Ectodermal cell (in vitro differentiated cells): Measurements from ENCODE around the gene CD300LG.

ENCODE experiments used
- H3K27ac ChIP-seq: 2 replicates; pipeline ENCODE4 v1.7.0; 2013; ENCODE audit warnings: mild to moderate bottlenecking, low read depth, low read length; ENCODE audit not compliant: insufficient read depth, poor library complexity, severe bottlenecking
- H3K27me3 ChIP-seq: 2 replicates; pipeline ENCODE4 v1.7.0; 2013; ENCODE audit warnings: mild to moderate bottlenecking, low read length; ENCODE audit not compliant: insufficient read depth, control insufficient read depth, poor library complexity, severe bottlenecking
- H3K36me3 ChIP-seq: one replicate; pipeline ENCODE4 v1.7.0; 2013; ENCODE audit warnings: low read length; ENCODE audit not compliant: control insufficient read depth, insufficient read depth
- H3K4me1 ChIP-seq: one replicate; pipeline ENCODE4 v1.7.0; 2013; ENCODE audit warnings: low read length; ENCODE audit not compliant: control insufficient read depth, insufficient read depth
- H3K4me3 ChIP-seq: 2 replicates; pipeline ENCODE4 v1.7.0; 2013; ENCODE audit warnings: low read depth, low read length, control low read depth; ENCODE audit not compliant: insufficient read depth
- H3K9me3 ChIP-seq: 2 replicates; pipeline ENCODE4 v1.7.0; 2013; ENCODE audit warnings: mild to moderate bottlenecking, low read length, moderate library complexity; ENCODE audit not compliant: control insufficient read depth
- WGBS, 2 experiments: methylation state at CpG; one replicate each; pipeline ENCODE4 v1.1.7; 2013; ENCODE audit warnings: missing lambda C conversion rate in 2 of 2; 5-methylcytosine and 5-hydroxymethylcytosine counted together

Gene CD300LG

GRCh38 chr17:43849116-43849515, 2.1 kb downstream of the CD300LG start:
- Histone ChIP-seq H3K9me3 (no peaks in the 10 kb centered on the region), H3K4me1 (no peaks in the 10 kb centered on the region), H3K27ac (no peak overlapping the region), H3K36me3 (no peaks in the 10 kb centered on the region), H3K27me3 (no peaks in the 10 kb centered on the region), H3K4me3 (no peak overlapping the region)
- 92 to 93% methylated on average over 8 of the region's 8 CpGs for WGBS, 2 experiments

DNA sequence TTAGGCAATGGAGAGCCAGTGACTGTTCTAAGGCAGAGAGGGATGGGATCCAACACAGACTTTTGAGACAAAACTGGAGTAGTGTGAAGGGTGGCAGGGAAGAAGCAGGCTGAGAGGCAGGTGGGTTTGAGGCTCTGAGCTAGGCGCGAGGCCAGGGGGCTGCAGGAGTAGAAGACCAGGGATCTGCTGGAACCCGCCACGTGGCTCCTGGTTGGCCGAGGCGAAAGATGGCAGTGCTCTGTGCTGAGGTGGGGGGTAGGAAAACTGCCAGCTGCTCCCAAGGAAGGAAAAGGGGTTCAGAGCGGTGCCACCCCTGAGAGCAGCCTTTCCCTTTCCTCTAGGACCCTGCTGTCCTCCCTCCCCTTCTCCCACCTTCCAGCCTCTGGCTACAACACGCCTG, 5.6 kb downstream of the CD300LG start:
- WGBS, 2 experiments = 88 to 89% methylated on average over 8 of the region's 8 CpGs
- Histone ChIP-seq H3K36me3 (no peaks in the 10 kb centered on the region), H3K27me3 (no peaks in the 10 kb centered on the region)

DNA sequence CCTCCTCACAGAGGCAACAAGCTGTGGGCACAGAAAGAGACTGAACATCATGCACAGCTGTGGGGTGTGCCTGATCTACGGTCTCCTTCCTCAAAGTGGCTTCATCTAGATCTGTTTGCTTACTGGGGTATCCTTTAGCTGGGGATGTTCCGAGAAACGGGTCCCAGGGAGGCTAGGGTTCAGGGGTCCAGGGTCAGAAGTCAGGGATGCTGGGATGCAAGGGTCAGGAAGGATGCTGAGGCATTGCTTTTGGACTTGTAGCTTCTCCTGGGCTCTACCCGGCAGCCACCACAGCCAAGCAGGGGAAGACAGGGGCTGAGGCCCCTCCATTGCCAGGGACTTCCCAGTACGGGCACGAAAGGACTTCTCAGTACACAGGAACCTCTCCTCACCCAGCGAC, 6.6 kb downstream of the CD300LG start:
- Histone ChIP-seq H3K4me3 (no peak overlapping the region), H3K27me3 (no peaks in the 10 kb centered on the region), H3K4me1 (no peaks in the 10 kb centered on the region), H3K9me3 (no peaks in the 10 kb centered on the region), H3K36me3 (no peaks in the 10 kb centered on the region), H3K27ac (no peak overlapping the region)
- 86 to 91% methylated on average over 7 of the region's 7 CpGs for WGBS, 2 experiments

More for the DNA sequence above, 5.6 kb downstream of the CD300LG start:
- Histone ChIP-seq H3K27ac (no peak overlapping the region), H3K9me3 (no peaks in the 10 kb centered on the region), H3K4me1 (no peaks in the 10 kb centered on the region), H3K4me3 (no peak overlapping the region)

GRCh38 chr17:43854498-43854897, 7.5 kb downstream of the CD300LG start:
- Histone ChIP-seq H3K4me3 (no peak overlapping the region), H3K4me1 (no peaks in the 10 kb centered on the region), H3K36me3 (no peaks in the 10 kb centered on the region), H3K9me3 (no peaks in the 10 kb centered on the region), H3K27me3 (no peaks in the 10 kb centered on the region), H3K27ac (no peak overlapping the region)
- 85 to 88% methylated on average over 8 of the region's 8 CpGs for WGBS, 2 experiments

DNA sequence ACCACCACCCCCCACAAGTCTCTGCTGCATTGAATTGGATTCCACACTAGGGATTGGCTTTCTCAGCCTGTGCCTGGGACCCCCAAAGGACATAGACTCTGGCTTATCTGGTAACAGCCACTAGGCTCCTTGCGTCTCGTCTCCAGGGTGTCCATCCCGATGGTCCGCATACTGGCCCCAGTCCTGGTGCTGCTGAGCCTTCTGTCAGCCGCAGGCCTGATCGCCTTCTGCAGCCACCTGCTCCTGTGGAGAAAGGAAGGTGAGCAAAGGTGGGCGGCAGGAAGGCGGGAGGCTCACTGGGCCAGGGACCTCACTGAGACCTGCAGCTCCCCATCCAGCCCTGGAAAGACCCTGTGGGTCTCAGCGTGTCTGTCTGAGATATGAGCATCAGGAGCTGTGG, 8.1 kb downstream of the CD300LG start:
- 93 to 95% methylated on average over 9 of the region's 9 CpGs for WGBS, 2 experiments
- H3K27ac ChIP-seq = no peak overlapping the region
- no peaks in the 10 kb centered on the region for H3K4me1 ChIP-seq

GRCh38 chr17:43856141-43856540, 9.2 kb downstream of the CD300LG start:
- 93 to 94% methylated on average over 3 of the region's 3 CpGs for WGBS, 2 experiments
- Histone ChIP-seq H3K27ac (no peak overlapping the region), H3K9me3 (no peaks in the 10 kb centered on the region), H3K27me3 (no peaks in the 10 kb centered on the region), H3K4me3 (no peak overlapping the region), H3K36me3 (no peaks in the 10 kb centered on the region), H3K4me1 (no peaks in the 10 kb centered on the region)

More for the DNA sequence above, 8.1 kb downstream of the CD300LG start:
- no peaks in the 10 kb centered on the region for H3K36me3 ChIP-seq
- H3K27me3 ChIP-seq = no peaks in the 10 kb centered on the region
- H3K4me3 ChIP-seq = no peak overlapping the region
- H3K9me3 ChIP-seq = no peaks in the 10 kb centered on the region

- Histone ChIP-seq H3K4me1 (no peaks in the 10 kb centered on the region), H3K9me3 (no peaks in the 10 kb centered on the region), H3K4me3 (no peak overlapping the region), H3K36me3 (no peaks in the 10 kb centered on the region), H3K27me3 (no peaks in the 10 kb centered on the region), H3K27ac (no peak overlapping the region)
- WGBS, 2 experiments = 95 to 96% methylated on average over 5 of the region's 5 CpGs
These were observed 10.2 kb downstream of the CD300LG start for GRCh38 chr17:43857141-43857540.

GRCh38 chr17:43857957-43858600, 11.1 kb downstream of the CD300LG start:
- Histone ChIP-seq H3K4me1 (no peaks in the 10 kb centered on the region), H3K27me3 (no peaks in the 10 kb centered on the region), H3K36me3 (no peaks in the 10 kb centered on the region), H3K4me3 (no peak overlapping the region), H3K27ac (no peak overlapping the region), H3K9me3 (no peaks in the 10 kb centered on the region)
- 83 to 86% methylated on average over 12 of the region's 12 CpGs for WGBS, 2 experiments

DNA sequence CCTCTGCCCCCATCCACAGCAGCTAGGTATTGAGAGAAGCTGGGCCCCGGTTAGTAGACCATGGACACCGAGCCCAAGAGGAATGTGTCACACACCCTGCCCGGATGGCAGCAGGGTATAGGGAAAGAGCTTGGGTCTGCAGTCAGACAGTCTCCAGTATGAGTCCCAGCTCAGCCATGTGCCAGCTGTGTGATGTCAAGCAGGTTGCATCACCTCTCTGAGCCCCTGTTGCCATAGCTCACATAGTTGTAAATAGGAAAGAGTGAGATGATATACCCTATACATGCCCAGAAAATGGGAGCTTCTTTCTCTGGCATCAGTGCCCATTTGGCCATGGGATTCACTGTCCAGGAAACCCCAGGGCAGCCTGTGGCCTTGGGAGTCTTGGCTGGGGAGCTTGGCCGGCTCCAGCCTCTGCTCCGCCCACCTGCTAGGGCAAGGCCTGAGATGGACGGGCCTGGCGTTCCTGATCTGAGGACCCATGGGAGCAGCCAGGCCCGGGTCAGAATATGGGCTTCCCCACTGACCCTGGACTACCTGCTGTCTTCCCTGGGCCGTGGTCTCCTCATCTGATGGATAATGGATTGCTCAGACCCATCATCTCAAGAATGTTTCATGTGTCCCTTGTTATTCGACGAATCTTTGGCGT, 13.2 kb downstream of the CD300LG start:
- Histone ChIP-seq H3K4me1 (no peaks in the 10 kb centered on the region), H3K27ac (no peak overlapping the region), H3K4me3 (no peak overlapping the region), H3K36me3 (no peaks in the 10 kb centered on the region), H3K27me3 (no peaks in the 10 kb centered on the region), H3K9me3 (no peaks in the 10 kb centered on the region)
- 90 to 93% methylated on average over 12 of the region's 12 CpGs for WGBS, 2 experiments

GRCh38 chr17:43860927-43861622, 14.1 kb downstream of the CD300LG start:
- Histone ChIP-seq H3K36me3 (no peaks in the 10 kb centered on the region), H3K4me3 (no peak overlapping the region), H3K4me1 (no peaks in the 10 kb centered on the region), H3K27me3 (no peaks in the 10 kb centered on the region), H3K27ac (no peak overlapping the region), H3K9me3 (no peaks in the 10 kb centered on the region)
- 88 to 90% methylated on average over 9 of the region's 9 CpGs for WGBS, 2 experiments
